AG09319 (cell line): ENCODE results near the gene DVL1.

ENCODE experiments used
- DNase-seq: peaks from one replicate; pipeline ENCODE4 v3.0.0-alpha.2; 2010; ENCODE audit warnings: low read depth; ENCODE audit errors: extremely low read depth
- CTCF ChIP-seq: IDR thresholded peaks from 2 replicates; pipeline ENCODE4 v1.5.1; 2011; ENCODE audit warnings: low read depth, mild to moderate bottlenecking, inconsistent platforms, low read length, moderate library complexity

The DVL1 gene

DNA sequence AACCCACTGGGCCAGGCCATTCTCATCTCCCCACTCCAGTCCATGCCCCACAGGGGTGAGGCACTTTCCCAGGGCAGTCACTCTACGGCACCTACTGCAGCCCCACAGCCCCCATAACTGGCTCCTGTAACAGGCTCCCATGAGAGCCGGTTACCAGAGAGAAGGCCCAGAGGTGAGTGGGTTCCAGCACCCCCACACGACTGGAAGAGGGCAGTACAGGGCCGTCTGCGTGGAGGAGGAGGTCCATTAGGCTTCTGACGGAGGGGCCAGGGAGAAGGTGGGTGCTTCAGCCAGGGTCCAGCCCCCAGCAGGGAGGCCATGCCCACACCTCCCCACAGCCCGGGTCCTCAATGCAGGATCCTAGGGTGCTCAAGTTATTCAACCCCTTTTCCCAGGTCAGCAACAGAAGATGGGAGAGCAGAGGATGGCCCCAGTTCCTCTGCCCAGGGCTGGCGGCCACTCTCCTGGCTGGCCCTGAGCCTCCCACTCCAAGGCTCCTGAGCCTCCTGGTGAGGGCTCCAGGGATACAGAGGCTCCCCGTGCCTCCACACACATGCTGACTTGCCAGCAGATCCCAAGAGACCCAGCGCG lies 43.1 kb downstream of the DVL1 start:
- no peak for DNase-seq
- TF ChIP-seq CTCF: peak; percentile 23

DNA sequence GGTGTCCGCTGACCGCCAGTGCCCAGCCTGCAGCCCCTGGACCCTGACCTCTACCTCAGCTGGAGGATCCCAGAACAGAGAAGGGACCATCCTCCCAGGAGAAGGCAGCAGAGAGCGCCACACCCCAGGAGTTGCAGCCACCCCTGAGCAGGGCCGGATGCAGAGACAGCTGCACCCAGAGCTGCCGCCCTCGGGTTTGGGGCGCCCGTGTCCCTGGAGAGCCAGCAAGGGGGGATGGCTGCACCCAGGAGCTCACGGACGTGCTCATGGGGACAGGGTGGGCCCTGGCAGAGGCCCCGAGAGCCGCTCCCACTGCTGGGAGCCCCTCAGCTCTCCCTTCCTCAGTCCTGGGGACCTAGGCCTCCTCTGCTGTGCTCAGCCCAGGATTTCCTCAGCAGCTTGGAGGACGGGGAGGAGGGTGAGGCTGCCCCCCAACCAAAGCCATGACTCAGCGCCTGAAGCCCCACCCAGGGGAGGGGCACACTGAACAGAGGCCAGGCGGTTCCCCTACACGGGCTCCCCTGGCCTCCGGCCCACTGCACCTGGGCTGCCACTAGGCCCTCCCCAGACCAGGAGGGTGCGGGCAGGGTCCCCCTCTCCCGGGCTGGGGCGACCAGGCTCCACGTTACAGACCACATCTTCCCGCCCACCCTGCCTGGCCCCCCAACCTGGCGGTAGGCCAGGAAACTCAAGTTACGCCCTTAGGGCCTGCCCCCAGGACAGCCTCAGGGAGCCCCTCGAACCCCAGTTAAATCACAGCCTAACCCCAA lies 43.7 kb downstream of the DVL1 start:
- peak; percentile 32 for DNase-seq
- no peak for TF ChIP-seq CTCF

- no peak for TF ChIP-seq CTCF
- DNase-seq: peak; percentile 31
Measured at GRCh38 chr1:1304331-1305299, 44.6 kb downstream of the DVL1 start.

DNA sequence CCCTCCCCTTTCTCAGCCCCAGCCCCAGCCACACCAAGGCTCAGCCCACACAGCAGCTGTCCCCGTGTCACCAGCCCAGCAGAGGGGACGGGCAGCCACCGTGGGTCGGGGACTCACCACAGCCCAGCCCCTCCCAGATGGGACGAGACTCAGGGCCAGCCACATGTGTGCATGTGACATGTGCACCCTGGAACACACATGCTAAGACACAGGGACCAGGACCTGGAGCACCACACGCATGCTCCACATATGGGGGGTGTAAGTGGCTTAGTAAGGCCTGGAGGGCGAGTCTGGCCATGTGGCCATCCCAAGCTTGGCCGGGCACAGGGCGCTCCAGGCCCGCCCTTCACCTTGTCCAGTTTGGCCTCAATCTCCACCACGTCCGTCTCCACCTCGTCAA lies 45.5 kb downstream of the DVL1 start:
- no peak for DNase-seq
- no peak for TF ChIP-seq CTCF

GRCh38 chr1:1302951-1303509 lies 46.2 kb downstream of the DVL1 start:
- no peak for TF ChIP-seq CTCF

GRCh38 chr1:1302006-1302430 lies 47.2 kb downstream of the DVL1 start:
- DNase-seq: no peak
- peak; percentile 42 for TF ChIP-seq CTCF

More at GRCh38 chr1:1302951-1303509, 46.2 kb downstream of the DVL1 start:
- DNase-seq: no peak
